IMR-90 (cell line): ENCODE data around the gene OR3A3. TPM values are rescaled to one million over a fixed set of nuclear protein-coding genes. Genes with fewer than 3 reads are reported as not detected.

Experiments used
- ATAC-seq: fragments of 200-7000 bp; cut with Tn5 transposase; 2 replicates; pipeline ENCODE4 v1.9.1; 2020; ENCODE audit warnings: low read depth, mild to moderate bottlenecking, moderate library complexity
- BruUV-seq: library from RNA; stranded (reverse); fragments of 400-500 nt; replicated peaks from 2 replicates; lab custom pipeline; 2021; lab: Mats Ljungman, UMichigan
- CTCF ChIA-PET: fragments of 300-600 bp; formaldehyde crosslinking; extraction: SDS; loops from one replicate; lab custom pipeline; 2021; ENCODE audit warnings: antibody characterized with exemption; lab: Yijun Ruan, JAX
- POLR2A ChIA-PET: fragments of 300-600 bp; sonication (Branson Sonifier 250); formaldehyde crosslinking; loops from one replicate; lab custom pipeline; 2022; ENCODE audit warnings: antibody characterized with exemption; ENCODE audit not compliant: unreplicated experiment; lab: Charles Lee
- DNase-seq: peaks from one replicate; pipeline ENCODE4 v3.0.0; 2013
- H2AFZ ChIP-seq: replicated peaks from 2 replicates; pipeline ENCODE3; 2013; ENCODE audit warnings: low read length, mild to moderate bottlenecking; ENCODE audit not compliant: poor library complexity
- H2AK5ac ChIP-seq: 2 replicates; pipeline ENCODE4 v1.6.1; 2013; ENCODE audit warnings: low read depth, low read length, inconsistent platforms
- H2AK9ac ChIP-seq: replicated peaks from 2 replicates; pipeline ENCODE3; 2013; ENCODE audit warnings: mild to moderate bottlenecking, low read depth, low read length, moderate library complexity; ENCODE audit not compliant: poor library complexity
- H2BK120ac ChIP-seq: 2 replicates; pipeline ENCODE4 v1.6.1; 2013; ENCODE audit warnings: low read depth, low read length, inconsistent platforms
- H2BK15ac ChIP-seq: 3 replicates; pipeline ENCODE4 v1.6.1; 2013; ENCODE audit warnings: low read depth, low read length, inconsistent platforms
- H2BK20ac ChIP-seq: 2 replicates; pipeline ENCODE4 v1.6.1; 2013; ENCODE audit warnings: low read depth, mild to moderate bottlenecking, inconsistent platforms, low read length, moderate library complexity
- H2BK5ac ChIP-seq: 2 replicates; pipeline ENCODE4 v1.6.1; 2013; ENCODE audit warnings: mild to moderate bottlenecking, low read depth, low read length, inconsistent platforms; ENCODE audit not compliant: poor library complexity, severe bottlenecking
- H3K14ac ChIP-seq: replicated peaks from 2 replicates; pipeline ENCODE4 v1.6.1; 2013; ENCODE audit warnings: low read depth, low read length, inconsistent platforms
- H3K18ac ChIP-seq: 2 replicates; pipeline ENCODE4 v1.6.1; 2013; ENCODE audit warnings: low read depth, low read length, control low read depth
- H3K23ac ChIP-seq: 2 replicates; pipeline ENCODE4 v1.6.1; 2013; ENCODE audit warnings: low read depth, low read length, inconsistent platforms
- H3K27ac ChIP-seq: 2 replicates; pipeline ENCODE4 v1.5.1; 2013; ENCODE audit warnings: mild to moderate bottlenecking, control low read depth, low read length; ENCODE audit not compliant: insufficient read depth
- H3K27me3 ChIP-seq: 2 replicates; pipeline ENCODE4 v1.6.1; 2013; ENCODE audit warnings: low read length; ENCODE audit not compliant: control insufficient read depth, insufficient read depth
- H3K36me3 ChIP-seq: 2 replicates; pipeline ENCODE4 v1.6.1; 2013; ENCODE audit warnings: low read length, mixed read lengths; ENCODE audit not compliant: control insufficient read depth, insufficient read depth
- H3K4ac ChIP-seq: 2 replicates; pipeline ENCODE4 v1.6.1; 2013; ENCODE audit warnings: low read depth, low read length, inconsistent platforms
- H3K4me1 ChIP-seq: 2 replicates; pipeline ENCODE4 v1.6.1; 2013; ENCODE audit warnings: low read length, mixed read lengths; ENCODE audit not compliant: control insufficient read depth, insufficient read depth
- H3K4me2 ChIP-seq: 2 replicates; pipeline ENCODE4 v1.6.1; 2013; ENCODE audit warnings: low read depth, mild to moderate bottlenecking, control low read depth, low read length, moderate library complexity
- H3K4me3 ChIP-seq: 2 replicates; pipeline ENCODE4 v1.5.1; 2013; ENCODE audit warnings: low read depth, mild to moderate bottlenecking, control low read depth, low read length, moderate library complexity; ENCODE audit not compliant: insufficient read depth
- H3K56ac ChIP-seq: 2 replicates; pipeline ENCODE4 v1.6.1; 2013; ENCODE audit warnings: low read length, inconsistent platforms; ENCODE audit not compliant: insufficient read depth; ENCODE audit errors: extremely low read depth
- H3K79me1 ChIP-seq, 2 experiments: 2 replicates each; pipeline ENCODE4 v1.6.1; 2013; ENCODE audit warnings: low read length in 2 of 2, inconsistent platforms in 1 of 2, low read depth in 1 of 2
- H3K9ac ChIP-seq: 2 replicates; pipeline ENCODE4 v1.6.1; 2013; ENCODE audit warnings: low read depth, low read length, control low read depth
- H3K9me1 ChIP-seq: 2 replicates; pipeline ENCODE4 v1.6.1; 2013; ENCODE audit warnings: low read length, inconsistent platforms; ENCODE audit not compliant: insufficient read depth
- H3K9me3 ChIP-seq: 2 replicates; pipeline ENCODE4 v1.6.1; 2013; ENCODE audit warnings: low read length; ENCODE audit not compliant: control insufficient read depth, insufficient read depth
- H4K20me1 ChIP-seq: 2 replicates; pipeline ENCODE4 v1.6.1; 2013; ENCODE audit warnings: low read length, inconsistent platforms; ENCODE audit not compliant: insufficient read depth
- H4K5ac ChIP-seq: 2 replicates; pipeline ENCODE4 v1.6.1; 2013; ENCODE audit warnings: mild to moderate bottlenecking, low read depth, low read length, control low read depth
- H4K8ac ChIP-seq, 2 experiments: 2 replicates each; pipeline ENCODE4 v1.6.1; 2013; ENCODE audit warnings: low read depth in 2 of 2, low read length in 2 of 2, control low read depth in 1 of 2, inconsistent platforms in 1 of 2
- H4K91ac ChIP-seq: 2 replicates; pipeline ENCODE4 v1.6.1; 2013; ENCODE audit warnings: low read depth, low read length, inconsistent platforms; ENCODE audit not compliant: insufficient read depth
- BHLHE40 ChIP-seq: fragments of 150-350 bp; IDR thresholded peaks from 2 replicates; pipeline ENCODE4 v1.6.1; 2016; ENCODE audit warnings: mild to moderate bottlenecking, low read depth, low read length
- CEBPB ChIP-seq: IDR thresholded peaks from 2 replicates; pipeline ENCODE4 v1.6.1; 2012; ENCODE audit warnings: low read depth, low read length, improper control_type of control experiment
- ELK1 ChIP-seq: fragments of 150-350 bp; IDR thresholded peaks from 2 replicates; pipeline ENCODE4 v1.6.1; 2016; ENCODE audit warnings: low read depth, mild to moderate bottlenecking, low read length, moderate library complexity, borderline replicate concordance
- MAFK ChIP-seq: IDR thresholded peaks from 2 replicates; pipeline ENCODE4 v1.6.1; 2012; ENCODE audit warnings: low read depth, low read length, improper control_type of control experiment
- MAZ ChIP-seq: IDR thresholded peaks from 2 replicates; pipeline ENCODE4 v1.6.1; 2012; ENCODE audit warnings: low read depth, mild to moderate bottlenecking, low read length, improper control_type of control experiment, moderate library complexity, borderline replicate concordance
- RAD21 ChIP-seq: IDR thresholded peaks from 2 replicates; pipeline ENCODE4 v1.6.1; 2012; ENCODE audit warnings: low read length, improper control_type of control experiment
- RFX5 ChIP-seq: IDR thresholded peaks from 2 replicates; pipeline ENCODE4 v1.8.0; 2012; ENCODE audit warnings: low read depth, mild to moderate bottlenecking, low read length, moderate library complexity
- SMC3 ChIP-seq: fragments of 150-350 bp; IDR thresholded peaks from 2 replicates; pipeline ENCODE4 v1.6.1; 2016; ENCODE audit warnings: low read depth, mild to moderate bottlenecking, antibody characterized with exemption, low read length, moderate library complexity
- USF2 ChIP-seq: fragments of 150-350 bp; IDR thresholded peaks from 2 replicates; pipeline ENCODE4 v1.6.1; 2017; ENCODE audit warnings: mild to moderate bottlenecking, antibody characterized with exemption, low read length, low read depth
- WGBS, 2 experiments: methylation state at CpG; one replicate each; pipeline versions ENCODE4 v1.1.5 to v1.1.7; 2013; ENCODE audit warnings: missing lambda C conversion rate in 2 of 2; ENCODE audit not compliant: insufficient read length in 1 of 2; ENCODE audit errors: extremely low coverage in 2 of 2; 5-methylcytosine and 5-hydroxymethylcytosine counted together
- dilution Hi-C: fragments of 300-500 bp; cut with HindIII; formaldehyde crosslinking; loops from one replicate; pipeline ENCODE4 v1.14.3; 2018; ENCODE audit warnings: low sequenced_read_pairs; ENCODE audit not compliant: unreplicated experiment
- in situ Hi-C: fragments of 300-500 bp; cut with MboI; formaldehyde crosslinking; loops from 3 replicates; pipeline ENCODE4 v1.14.3; 2019; ENCODE audit warnings: low sequenced_read_pairs, inconsistent platforms, mixed read lengths
- intact Hi-C: fragments of 100-400 bp; cut with micrococcal nuclease; formaldehyde crosslinking; loops from 2 replicates; pipeline ENCODE4 v1.10.0; 2022
- polyA plus RNA-seq, 3 experiments: library from polyadenylated mRNA; depleted of rRNA; stranded (reverse); fragments of >200 nt; gene quantifications; 2 replicates each; pipeline ENCODE4 v1.2.3, GENCODE V29; 2012; ENCODE audit warnings: low replicate concordance in 1 of 3
- total RNA-seq: library from RNA; depleted of rRNA; stranded (reverse); fragments of >200 nt; gene quantifications from 2 replicates; pipeline ENCODE4 v1.2.3, GENCODE V29; 2012

The OR3A3 gene
- total and polyA plus RNA-seq, 2 of the 4 experiments (the other 2 are of a cell fraction), result not detected

GRCh38 chr17:3415610-3416009 is 4.4 kb downstream of the OR3A3 start:
- no CpG with 5 or more reads among the region's 5 CpGs for WGBS, 2 experiments

More at GRCh38 chr17:3415610-3416009, 4.4 kb downstream of the OR3A3 start:
- H3K23ac ChIP-seq, result no peak overlapping the region
- H2AFZ ChIP-seq, result no peak overlapping the region
- in situ Hi-C loops, result no loop called here
- POLR2A ChIA-PET, result no interaction called here
- H3K4me1 ChIP-seq, result no peaks in the 10 kb centered on the region
- no peak overlapping the region for H4K91ac ChIP-seq
- dilution Hi-C loops, result no loop called here
- H3K27me3 ChIP-seq, result no peaks in the 10 kb centered on the region
- H2BK5ac ChIP-seq, result no peak overlapping the region
- H2BK20ac ChIP-seq, result no peak overlapping the region
- H3K56ac ChIP-seq, result no peak overlapping the region
- no peak overlapping the region for H4K8ac ChIP-seq
- no peak overlapping the region for H4K5ac ChIP-seq
- H3K4me3 ChIP-seq, result no peak overlapping the region
- DNase-seq, result no peak
- no peak for TF ChIP-seq USF2
- no peak for TF ChIP-seq RFX5
- no peak for TF ChIP-seq MAZ
- TF ChIP-seq CEBPB, result no peak
- TF ChIP-seq ELK1, result no peak
- no peak for TF ChIP-seq SMC3
- TF ChIP-seq RAD21, result no peak
- no peak for TF ChIP-seq BHLHE40
- no peak for TF ChIP-seq MAFK
- no peaks in the 10 kb centered on the region for H3K9me1 ChIP-seq
- no peak overlapping the region for H2BK15ac ChIP-seq
- no peak overlapping the region for H2BK120ac ChIP-seq
- BruUV-seq, result no TSS peak
- intact Hi-C loops, result no loop called here
- H3K9me3 ChIP-seq, result peaks cover 3% of the 10 kb centered on the region; the same call in 1 of the 2 replicates
- H4K20me1 ChIP-seq, result no peaks in the 10 kb centered on the region
- CTCF ChIA-PET, result no interaction called here
- H2AK5ac ChIP-seq, result no peak overlapping the region
- H3K36me3 ChIP-seq, result no peaks in the 10 kb centered on the region
- no peaks in the 10 kb centered on the region for H3K79me1 ChIP-seq
- no peak overlapping the region for H3K4me2 ChIP-seq
- H2AK9ac ChIP-seq, result no peak overlapping the region
- no peak overlapping the region for H3K14ac ChIP-seq
- H3K9ac ChIP-seq, result no peak overlapping the region
- no peak overlapping the region for H3K18ac ChIP-seq
- no peak overlapping the region for H3K27ac ChIP-seq
- H3K4ac ChIP-seq, result no peak overlapping the region
- no peak for ATAC-seq
